WTC11 (cell line): ENCODE data around the gene HS2ST1. TPM values are rescaled to one million over a fixed set of nuclear protein-coding genes. Genes with fewer than 3 reads are reported as not detected.

Experiments used
- ATAC-seq: fragments of 200-7000 bp; cut with Tn5 transposase; 2 replicates; pipeline ENCODE4 v1.10.0; 2021; ENCODE audit warnings: mild to moderate bottlenecking, moderate library complexity
- CTCF ChIA-PET: fragments of 300-600 bp; sonication (Branson Sonifier 250); formaldehyde crosslinking; loops from one replicate; lab custom pipeline; 2021; ENCODE audit warnings: antibody characterized with exemption; lab: Charles Lee
- POLR2A ChIA-PET: fragments of 350-600 bp; sonication (Branson Sonifier 250); formaldehyde crosslinking; loops from one replicate; lab custom pipeline; 2021; ENCODE audit warnings: antibody characterized with exemption; lab: Charles Lee
- DNase-seq: peaks from one replicate; pipeline ENCODE4 v3.0.0; 2021; ENCODE audit warnings: low spot score
- H3K27ac Mint-ChIP-seq: 2 replicates; pipeline ENCODE4 v1.8.0; 2021; ENCODE audit warnings: mixed read lengths
- H3K27me3 Mint-ChIP-seq: 2 replicates; pipeline ENCODE4 v1.8.0; 2021; ENCODE audit warnings: low read depth, mild to moderate bottlenecking, moderate library complexity, mixed read lengths
- H3K36me3 Mint-ChIP-seq: 2 replicates; pipeline ENCODE4 v1.8.0; 2021; ENCODE audit warnings: mixed read lengths
- H3K4me1 Mint-ChIP-seq: 2 replicates; pipeline ENCODE4 v1.8.0; 2022; ENCODE audit warnings: mixed read lengths
- H3K4me3 Mint-ChIP-seq: 2 replicates; pipeline ENCODE4 v1.8.0; 2021; ENCODE audit warnings: mild to moderate bottlenecking, moderate library complexity, mixed read lengths
- H3K9me3 Mint-ChIP-seq: 2 replicates; pipeline ENCODE4 v1.8.0; 2021; ENCODE audit warnings: mixed read lengths
- CREM ChIP-seq: sonication (generic); formaldehyde crosslinking; IDR thresholded peaks from 2 replicates; pipeline ENCODE4 v1.8.1; 2022; ENCODE audit warnings: mild to moderate bottlenecking, missing genetic modification reagents, moderate library complexity
- CTCF ChIP-seq: fragments of 200-600 bp; IDR thresholded peaks from 2 replicates; pipeline ENCODE4 v1.8.0; 2022; ENCODE audit warnings: antibody characterized with exemption
- E2F1 ChIP-seq: sonication (generic); formaldehyde crosslinking; IDR thresholded peaks from 2 replicates; pipeline ENCODE4 v1.8.0; 2022; ENCODE audit warnings: mild to moderate bottlenecking, missing genetic modification reagents
- ELF4 ChIP-seq: sonication (generic); formaldehyde crosslinking; IDR thresholded peaks from 2 replicates; pipeline ENCODE4 v1.8.1; 2022; ENCODE audit warnings: low read depth, mild to moderate bottlenecking, moderate library complexity, missing genetic modification reagents
- EMX1 ChIP-seq: fragments of 250-450 bp; sonication (Bioruptor Pico); IDR thresholded peaks from 2 replicates; pipeline ENCODE4 v1.8.0; 2021; ENCODE audit warnings: mild to moderate bottlenecking
- GRHL2 ChIP-seq: fragments of 250-450 bp; sonication (Bioruptor Pico); IDR thresholded peaks from 2 replicates; pipeline ENCODE4 v1.8.0; 2022; ENCODE audit warnings: mild to moderate bottlenecking, moderate library complexity; ENCODE audit not compliant: insufficient replicate concordance, severe bottlenecking
- IRF1 ChIP-seq: sonication (generic); formaldehyde crosslinking; IDR thresholded peaks from 2 replicates; pipeline ENCODE4 v1.8.0; 2023; ENCODE audit warnings: missing genetic modification reagents
- KAT7 ChIP-seq: sonication (generic); formaldehyde crosslinking; IDR thresholded peaks from 2 replicates; pipeline ENCODE4 v1.8.1; 2023; ENCODE audit warnings: missing genetic modification reagents, mild to moderate bottlenecking, borderline replicate concordance
- MLX ChIP-seq: sonication (generic); formaldehyde crosslinking; IDR thresholded peaks from 2 replicates; pipeline ENCODE4 v1.8.1; 2023; ENCODE audit warnings: mild to moderate bottlenecking, missing genetic modification reagents, moderate library complexity
- PREB ChIP-seq: sonication (generic); formaldehyde crosslinking; IDR thresholded peaks from 2 replicates; pipeline ENCODE4 v1.8.1; 2022; ENCODE audit warnings: mild to moderate bottlenecking, missing genetic modification reagents, moderate library complexity, borderline replicate concordance
- SOX15 ChIP-seq: fragments of 250-450 bp; sonication (Bioruptor Pico); IDR thresholded peaks from 2 replicates; pipeline ENCODE4 v1.9.0; 2021; ENCODE audit warnings: mild to moderate bottlenecking
- SP1 ChIP-seq: sonication (generic); formaldehyde crosslinking; conservative IDR thresholded peaks from 2 replicates; pipeline ENCODE4 v1.8.1; 2022; ENCODE audit warnings: missing genetic modification reagents
- TEAD4 ChIP-seq: sonication (generic); formaldehyde crosslinking; IDR thresholded peaks from 2 replicates; pipeline ENCODE4 v1.8.0; 2022; ENCODE audit warnings: mild to moderate bottlenecking, missing genetic modification reagents
- ZNF138 ChIP-seq: sonication (generic); formaldehyde crosslinking; conservative IDR thresholded peaks from 2 replicates; pipeline ENCODE4 v1.8.1; 2022; ENCODE audit warnings: mild to moderate bottlenecking, moderate library complexity, missing genetic modification reagents
- ZNF232 ChIP-seq: sonication (generic); formaldehyde crosslinking; IDR thresholded peaks from 2 replicates; pipeline ENCODE4 v1.8.0; 2022; ENCODE audit warnings: mild to moderate bottlenecking, missing genetic modification reagents
- ZNF263 ChIP-seq: sonication (generic); formaldehyde crosslinking; IDR thresholded peaks from 2 replicates; pipeline ENCODE4 v1.8.1; 2022; ENCODE audit warnings: low read depth, mild to moderate bottlenecking, moderate library complexity, missing genetic modification reagents
- ZNF317 ChIP-seq: sonication (generic); formaldehyde crosslinking; IDR thresholded peaks from 2 replicates; pipeline ENCODE4 v1.8.1; 2023; ENCODE audit warnings: low read depth, mild to moderate bottlenecking, moderate library complexity, missing genetic modification reagents, borderline replicate concordance
- ZNF425 ChIP-seq: fragments of 250-450 bp; sonication (Bioruptor Pico); conservative IDR thresholded peaks from 2 replicates; pipeline ENCODE4 v1.9.0; 2021; ENCODE audit warnings: mild to moderate bottlenecking
- total RNA-seq: library from RNA; stranded (reverse); gene quantifications from 3 replicates; pipeline ENCODE4 v1.2.3, GENCODE V29; 2021

The HS2ST1 gene
- total RNA-seq, 1 experiment from 2014 or later: 24.7 TPM

- ATAC-seq: peak; percentile 74
Observed at GRCh38 chr1:86933562-86934377, 19.3 kb downstream of the HS2ST1 start.

GRCh38 chr1:86938450-86938849, 24.0 kb downstream of the HS2ST1 start:
- TF ChIP-seq ZNF263 (CRISPR knock-in tag): no peak
- no peak for TF ChIP-seq MLX (CRISPR knock-in tag)
- no peak for TF ChIP-seq EMX1
- TF ChIP-seq ZNF138 (CRISPR knock-in tag): no peak
- no peak for TF ChIP-seq ZNF425 (CRISPR knock-in tag)
- no peak for TF ChIP-seq PREB (CRISPR knock-in tag)
- no peak for TF ChIP-seq KAT7
- no peak for TF ChIP-seq IRF1 (CRISPR knock-in tag)
- TF ChIP-seq E2F1 (CRISPR knock-in tag): no peak
- no peak for TF ChIP-seq CTCF
- no peak for TF ChIP-seq TEAD4 (CRISPR knock-in tag)
- TF ChIP-seq CREM (CRISPR knock-in tag): no peak
- TF ChIP-seq ELF4 (CRISPR knock-in tag): no peak
- no peak for TF ChIP-seq ZNF232 (CRISPR knock-in tag)
- no peak for TF ChIP-seq SOX15 (CRISPR knock-in tag)
- TF ChIP-seq GRHL2: no peak
- Mint-ChIP-seq H3K4me3 (peak overlapping the region; percentile 30), H3K36me3 (no peaks in the 10 kb centered on the region), H3K9me3 (no peaks in the 10 kb centered on the region), H3K27ac (0 out of 2 replicates have a peak overlapping the region, but pooled peaks have one; percentile 24), H3K27me3 (no peaks in the 10 kb centered on the region), H3K4me1 (peaks cover 45% of the 10 kb centered on the region)
- POLR2A ChIA-PET: no interaction called here
- CTCF ChIA-PET: no interaction called here
- no peak for ATAC-seq
- no peak for DNase-seq

More at GRCh38 chr1:86933562-86934377, 19.3 kb downstream of the HS2ST1 start:
- H3K4me1 Mint-ChIP-seq: peaks cover 55% of the 10 kb centered on the region
- DNase-seq: no peak
- no peaks in the 10 kb centered on the region for H3K27me3 Mint-ChIP-seq
- POLR2A ChIA-PET: interaction anchor here (0.6 to 2.7 kb wide), 3 partner anchors 10 to 84 kb away, joined by 3 to 30 read pairs (median 3); partner anchors contain the start of genes HS2ST1 and SELENOF
- no peaks in the 10 kb centered on the region for H3K36me3 Mint-ChIP-seq
- TF ChIP-seq ZNF317: no peak
- 0 out of 2 replicates have a peak, but pooled peaks have one; percentile 6 for TF ChIP-seq SP1 (CRISPR knock-in tag)
- no peaks in the 10 kb centered on the region for H3K9me3 Mint-ChIP-seq
- peak overlapping the region; percentile 58 for H3K4me3 Mint-ChIP-seq
- CTCF ChIA-PET: interaction anchor here (0.7 to 1.8 kb wide), 4 partner anchors 17 to 230 kb away, joined by 5 to 10 read pairs (median 6); partner anchors contain the start of genes HS2ST1 and SELENOF
- peak overlapping the region; percentile 99 for H3K27ac Mint-ChIP-seq
